OCI-LY7 (cell line): Measurements from ENCODE around the gene TMIE.

Experiments
- EZH2phosphoT487 ChIP-seq: fragments of 200-600 bp; sonication (generic); IDR thresholded peaks from 2 replicates; pipeline ENCODE4 v1.6.1; 2018; ENCODE audit warnings: low read depth, borderline replicate concordance, mild to moderate bottlenecking, mixed run types, antibody characterized with exemption, low read length, moderate library complexity, mixed read lengths
- TF ChIP-seq, protein P1 (sequence below): fragments of 200-600 bp; sonication (generic); conservative IDR thresholded peaks from 2 replicates; pipeline ENCODE4 v1.5.1; 2014; ENCODE audit warnings: mild to moderate bottlenecking, antibody characterized with exemption, low read length, moderate library complexity, mixed read lengths

DNA sequence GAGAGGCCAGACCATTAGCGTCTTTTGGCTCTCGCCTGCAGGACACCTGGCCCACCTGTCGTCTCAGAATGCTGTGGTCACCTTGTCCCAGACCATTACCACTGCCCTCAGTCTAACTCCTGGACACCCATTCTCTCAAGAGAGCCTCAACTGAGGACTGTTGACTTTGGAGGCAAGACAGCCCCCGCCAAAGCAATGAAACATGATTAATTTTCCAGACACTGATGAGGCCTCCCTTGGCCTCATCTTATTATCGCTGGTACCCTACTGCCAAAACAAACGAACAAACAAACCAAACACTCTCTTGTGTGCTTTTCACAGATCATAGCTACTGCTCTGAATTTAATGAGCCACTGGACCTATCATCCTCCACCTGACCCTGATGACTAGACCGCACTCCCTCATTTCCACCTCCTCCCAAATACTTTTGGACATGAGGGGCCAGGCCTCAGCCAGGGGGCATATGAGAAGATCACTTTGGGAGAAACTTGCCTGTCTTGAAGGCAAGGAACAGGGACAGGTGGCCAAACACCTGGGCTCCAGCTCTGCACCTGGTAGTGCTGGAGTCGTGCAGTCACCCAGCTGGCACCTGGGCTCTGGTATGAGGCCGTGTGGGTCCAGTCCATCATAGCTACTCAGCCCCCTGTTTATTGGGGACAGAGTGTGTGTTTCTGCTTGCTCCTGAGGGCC, 35.3 kb upstream of the TMIE start:
- TF ChIP-seq, protein P1, sequence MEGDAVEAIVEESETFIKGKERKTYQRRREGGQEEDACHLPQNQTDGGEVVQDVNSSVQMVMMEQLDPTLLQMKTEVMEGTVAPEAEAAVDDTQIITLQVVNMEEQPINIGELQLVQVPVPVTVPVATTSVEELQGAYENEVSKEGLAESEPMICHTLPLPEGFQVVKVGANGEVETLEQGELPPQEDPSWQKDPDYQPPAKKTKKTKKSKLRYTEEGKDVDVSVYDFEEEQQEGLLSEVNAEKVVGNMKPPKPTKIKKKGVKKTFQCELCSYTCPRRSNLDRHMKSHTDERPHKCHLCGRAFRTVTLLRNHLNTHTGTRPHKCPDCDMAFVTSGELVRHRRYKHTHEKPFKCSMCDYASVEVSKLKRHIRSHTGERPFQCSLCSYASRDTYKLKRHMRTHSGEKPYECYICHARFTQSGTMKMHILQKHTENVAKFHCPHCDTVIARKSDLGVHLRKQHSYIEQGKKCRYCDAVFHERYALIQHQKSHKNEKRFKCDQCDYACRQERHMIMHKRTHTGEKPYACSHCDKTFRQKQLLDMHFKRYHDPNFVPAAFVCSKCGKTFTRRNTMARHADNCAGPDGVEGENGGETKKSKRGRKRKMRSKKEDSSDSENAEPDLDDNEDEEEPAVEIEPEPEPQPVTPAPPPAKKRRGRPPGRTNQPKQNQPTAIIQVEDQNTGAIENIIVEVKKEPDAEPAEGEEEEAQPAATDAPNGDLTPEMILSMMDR: no peak
- no peak for TF ChIP-seq EZH2phosphoT487
